Stimulated activated CD8-positive, alpha-beta memory T cell treated with anti-CD3 and anti-CD28 coated beads, Interleukin-4, amount 100 ng/mL, for 1 hour (primary cell): ENCODE results near the gene EEPD1.

Source experiments
- DNase-seq, 2 donors: peaks; one replicate each; pipeline ENCODE4 v3.0.0-alpha.2; 2020; ENCODE audit warnings: low read depth in 2 of 2, low spot score in 1 of 2

The EEPD1 gene

GRCh38 chr7:36154255-36155212 lies 1.5 kb downstream of the EEPD1 start:
- no peak for DNase-seq

- DNase-seq, result no peak
Observed at GRCh38 chr7:36155811-36156361, 2.8 kb downstream of the EEPD1 start.

GRCh38 chr7:36157527-36158320 lies 4.7 kb downstream of the EEPD1 start:
- no peak for DNase-seq

- DNase-seq, result no peak
Observed at GRCh38 chr7:36158321-36158605, 5.2 kb downstream of the EEPD1 start.

DNA sequence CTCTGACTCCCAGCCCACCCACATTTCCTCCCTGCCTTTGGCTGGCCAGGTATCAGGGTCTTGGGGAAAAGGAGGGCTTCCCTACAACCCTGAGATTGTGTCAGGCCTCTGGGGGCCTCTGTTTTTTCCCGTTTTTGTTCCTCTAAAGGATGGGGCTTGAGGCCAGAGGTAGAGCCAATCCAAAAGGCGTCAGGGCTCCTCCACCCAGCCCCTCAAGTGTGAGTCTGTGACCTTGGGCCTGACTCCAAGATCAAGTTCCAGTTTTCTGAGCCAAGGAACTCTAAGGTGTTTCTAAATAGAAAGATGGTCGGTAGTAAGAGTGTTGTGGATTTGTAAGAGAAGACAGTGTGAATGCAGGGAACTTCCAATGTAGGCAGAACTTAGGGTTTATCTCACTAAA lies 6.6 kb downstream of the EEPD1 start:
- DNase-seq, result no peak

- no peak for DNase-seq
Observed at GRCh38 chr7:36160313-36160712, 7.3 kb downstream of the EEPD1 start.

GRCh38 chr7:36161996-36162395 lies 8.9 kb downstream of the EEPD1 start:
- DNase-seq, result no peak

DNA sequence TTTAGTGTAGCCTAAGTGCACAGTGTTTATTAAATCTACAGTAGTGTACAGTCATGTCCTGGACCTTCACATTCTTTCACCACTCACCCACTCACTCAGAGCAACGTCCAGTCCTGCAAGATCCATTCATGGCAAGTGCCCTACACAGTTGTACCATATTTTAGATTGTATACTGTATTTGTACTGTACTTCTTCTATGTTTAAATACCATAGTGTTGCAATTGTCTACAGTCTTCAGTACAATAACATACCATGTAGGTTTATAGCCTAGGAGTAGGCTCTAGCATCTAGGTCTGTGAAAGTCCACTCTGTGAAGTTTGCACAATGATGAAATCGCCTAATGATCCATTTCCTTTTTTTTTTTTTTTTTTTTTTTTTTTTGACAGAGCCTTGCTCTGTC lies 12.0 kb downstream of the EEPD1 start:
- no peak for DNase-seq

GRCh38 chr7:36165802-36166201 lies 12.7 kb downstream of the EEPD1 start:
- DNase-seq, result no peak

- DNase-seq, result no peak
Observed at GRCh38 chr7:36167403-36168050, 14.5 kb downstream of the EEPD1 start.

- DNase-seq, result no peak
Observed at GRCh38 chr7:36171503-36171902, 18.4 kb downstream of the EEPD1 start.

DNA sequence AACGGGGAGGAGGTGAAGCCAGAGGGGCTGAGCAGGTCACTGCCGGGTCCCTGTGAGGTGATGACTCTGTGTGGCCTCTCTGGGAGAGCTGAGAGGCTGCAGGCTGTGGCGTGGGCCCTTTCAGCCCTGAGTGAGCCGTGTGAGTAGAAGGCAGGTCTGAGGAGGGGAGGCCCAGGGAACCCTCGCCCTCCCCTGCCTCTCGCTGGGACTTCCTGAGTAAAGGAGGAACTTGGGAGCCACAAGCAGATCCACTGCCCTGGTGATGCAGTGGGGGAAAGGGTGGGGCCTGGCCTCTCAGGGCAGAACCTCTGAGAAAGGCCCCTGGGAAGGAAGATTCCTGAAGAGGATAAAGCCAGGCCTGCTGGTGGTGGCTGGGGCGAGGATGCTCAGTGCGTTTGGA lies 22.8 kb downstream of the EEPD1 start:
- DNase-seq, result no peak

GRCh38 chr7:36176697-36177096 lies 23.6 kb downstream of the EEPD1 start:
- no peak for DNase-seq

DNA sequence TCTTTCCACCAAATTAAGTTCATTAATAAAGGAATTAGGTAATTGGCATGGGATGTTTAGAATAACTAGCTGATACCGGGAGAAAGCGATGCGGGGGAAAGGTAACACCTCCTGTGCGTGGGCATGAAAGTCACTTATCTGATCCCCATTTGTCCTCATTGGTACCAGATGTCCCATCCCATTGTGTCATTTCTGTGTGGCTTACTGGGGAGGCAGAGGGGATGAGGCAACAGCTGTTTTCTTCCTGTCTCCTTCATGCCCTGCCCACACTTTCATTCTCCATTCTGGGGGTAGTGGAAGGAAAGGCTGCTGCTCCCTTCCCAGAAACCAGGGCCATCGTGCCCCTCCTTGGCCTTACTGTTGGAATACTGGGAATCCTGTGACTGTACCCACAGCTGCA lies 27.1 kb downstream of the EEPD1 start:
- no peak for DNase-seq

DNA sequence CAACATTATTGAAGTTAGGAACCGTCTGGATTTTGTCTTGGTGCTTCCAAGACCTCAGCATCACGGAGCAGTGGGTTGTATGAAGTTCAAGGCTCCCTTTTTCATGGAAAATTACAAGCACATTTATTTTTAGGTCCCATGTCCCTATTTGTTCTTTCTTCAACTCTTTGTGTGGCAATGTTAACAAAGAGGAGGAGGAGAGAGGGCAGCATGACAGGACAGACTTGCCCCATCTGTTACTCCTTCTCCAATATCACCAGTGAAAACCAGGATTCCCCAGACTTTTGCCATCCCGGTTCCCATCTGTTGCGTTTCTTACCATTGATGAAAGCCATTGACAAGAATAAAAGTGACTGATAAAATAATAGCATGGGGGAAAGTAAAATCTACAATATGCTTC lies 28.6 kb downstream of the EEPD1 start:
- no peak for DNase-seq

- no peak for DNase-seq
Observed at GRCh38 chr7:36182854-36183604, 30.0 kb downstream of the EEPD1 start.

GRCh38 chr7:36185092-36185491 lies 32.0 kb downstream of the EEPD1 start:
- no peak for DNase-seq

- DNase-seq, result no peak
Observed at GRCh38 chr7:36185756-36186155, 32.7 kb downstream of the EEPD1 start.

DNA sequence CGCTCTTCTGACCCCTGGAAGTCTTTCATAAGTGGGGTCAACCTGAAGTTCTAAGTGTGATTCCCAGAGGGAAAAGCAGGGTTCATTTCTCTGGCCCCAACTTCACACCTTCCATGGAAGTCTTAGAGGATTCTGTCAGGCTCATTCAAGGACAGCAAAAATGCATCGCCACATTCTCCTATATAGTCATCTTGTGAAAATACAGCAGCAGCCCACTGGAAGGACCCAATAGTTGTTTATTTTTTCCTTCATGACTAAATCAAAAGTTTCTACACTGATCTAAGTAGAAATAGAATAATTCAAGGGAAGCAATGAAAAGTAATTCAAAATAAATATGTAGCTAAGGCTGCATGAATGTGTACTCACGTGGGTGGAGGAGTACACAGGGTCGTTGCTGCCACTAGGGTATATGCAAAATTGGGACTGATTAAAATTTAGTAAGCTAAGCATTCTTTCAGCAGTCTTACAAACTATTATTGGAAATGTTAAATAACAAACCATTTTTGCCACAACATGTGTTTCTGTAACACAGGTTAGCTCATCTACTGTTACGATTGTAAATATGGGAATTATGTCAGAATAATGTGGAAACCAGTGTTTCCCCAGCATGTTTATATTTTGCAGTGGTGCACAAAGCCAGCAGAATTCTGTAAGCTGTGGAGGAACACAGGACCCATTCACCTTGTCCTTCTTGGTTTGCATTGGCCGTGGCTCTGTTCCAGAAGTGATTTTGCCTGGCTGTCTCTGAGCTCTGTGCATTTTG lies 33.5 kb downstream of the EEPD1 start:
- DNase-seq, result no peak

- no peak for DNase-seq
Observed at GRCh38 chr7:36188266-36188665, 35.2 kb downstream of the EEPD1 start.
